ENCODE results near the gene SAXO1.

The SAXO1 gene

GRCh38 chr9:18905883-18906629 lies 127.0 kb downstream of the SAXO1 start:
- FAIRE-seq (peak; percentile 61), DNase-seq (ENCODE audit: insufficient read length, low spot score) (no peak)
- TF ChIP-seq POLR2A (IDR thresholded peaks at IDR 0.05; ENCODE audit: low read depth, low read length), result no peak

GRCh38 chr9:18905028-18905882 lies 127.8 kb downstream of the SAXO1 start:
- peak; percentile 96 for FAIRE-seq
- no peak for TF ChIP-seq POLR2A (IDR thresholded peaks at IDR 0.05; ENCODE audit: low read depth, low read length)

GRCh38 chr9:18903450-18903849 lies 129.6 kb downstream of the SAXO1 start:
- DNase-seq (ENCODE audit: insufficient read length, low spot score), result no peak
- no peak for TF ChIP-seq POLR2A (IDR thresholded peaks at IDR 0.05; ENCODE audit: low read depth, low read length)
- FAIRE-seq, result no peak

More at GRCh38 chr9:18905028-18905882, 127.8 kb downstream of the SAXO1 start:
- peak; percentile 41 for DNase-seq (ENCODE audit: insufficient read length, low spot score)

DNA sequence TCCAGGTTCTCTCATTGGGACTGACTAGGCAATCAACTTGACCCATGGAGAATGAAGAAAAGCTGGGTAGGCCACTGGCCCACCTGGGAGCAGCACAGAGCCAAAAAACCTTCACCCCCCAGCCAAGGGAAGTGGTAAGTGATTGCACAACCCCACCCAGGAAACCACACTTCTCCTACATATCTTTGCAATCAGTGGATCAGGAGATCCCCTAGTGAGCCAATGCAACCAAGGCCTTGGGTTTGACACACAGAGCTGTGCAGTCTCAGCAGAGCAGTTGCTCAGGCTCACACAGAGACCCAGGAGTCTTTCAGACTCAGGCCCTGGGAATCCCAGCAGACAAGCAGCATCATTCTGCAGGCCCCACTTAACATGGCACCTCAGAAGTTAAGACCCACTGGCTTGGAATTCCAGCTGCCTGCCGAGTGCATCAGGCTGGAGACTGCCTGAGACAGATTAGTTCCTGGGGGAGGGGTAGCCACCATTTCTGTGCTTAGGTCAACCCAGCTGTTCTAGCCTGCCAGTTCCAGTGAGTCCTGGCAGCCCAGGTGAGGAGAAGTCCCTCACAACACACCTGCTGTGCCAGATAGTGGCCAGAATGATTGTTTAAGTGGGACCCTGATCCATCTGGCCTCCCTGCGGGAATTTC lies 136.4 kb downstream of the SAXO1 start:
- FAIRE-seq (no peak), DNase-seq (ENCODE audit: insufficient read length, low spot score) (no peak)
- no peak for TF ChIP-seq POLR2A (IDR thresholded peaks at IDR 0.05; ENCODE audit: low read depth, low read length)

- FAIRE-seq, result no peak
Measured at GRCh38 chr9:18896004-18896403, 137.0 kb downstream of the SAXO1 start.

GRCh38 chr9:18893491-18893890 lies 139.5 kb downstream of the SAXO1 start:
- no peak for DNase-seq (ENCODE audit: insufficient read length, low spot score)
- no peak for FAIRE-seq
- TF ChIP-seq POLR2A (IDR thresholded peaks at IDR 0.05; ENCODE audit: low read depth, low read length), result no peak

More at GRCh38 chr9:18896004-18896403, 137.0 kb downstream of the SAXO1 start:
- DNase-seq (ENCODE audit: insufficient read length, low spot score), result no peak
- no peak for TF ChIP-seq POLR2A (IDR thresholded peaks at IDR 0.05; ENCODE audit: low read depth, low read length)

- no peak for DNase-seq (ENCODE audit: insufficient read length, low spot score)
- no peak for TF ChIP-seq POLR2A (IDR thresholded peaks at IDR 0.05; ENCODE audit: low read depth, low read length)
- no peak for FAIRE-seq
Measured at GRCh38 chr9:18893046-18893445, 140.0 kb downstream of the SAXO1 start.

DNA sequence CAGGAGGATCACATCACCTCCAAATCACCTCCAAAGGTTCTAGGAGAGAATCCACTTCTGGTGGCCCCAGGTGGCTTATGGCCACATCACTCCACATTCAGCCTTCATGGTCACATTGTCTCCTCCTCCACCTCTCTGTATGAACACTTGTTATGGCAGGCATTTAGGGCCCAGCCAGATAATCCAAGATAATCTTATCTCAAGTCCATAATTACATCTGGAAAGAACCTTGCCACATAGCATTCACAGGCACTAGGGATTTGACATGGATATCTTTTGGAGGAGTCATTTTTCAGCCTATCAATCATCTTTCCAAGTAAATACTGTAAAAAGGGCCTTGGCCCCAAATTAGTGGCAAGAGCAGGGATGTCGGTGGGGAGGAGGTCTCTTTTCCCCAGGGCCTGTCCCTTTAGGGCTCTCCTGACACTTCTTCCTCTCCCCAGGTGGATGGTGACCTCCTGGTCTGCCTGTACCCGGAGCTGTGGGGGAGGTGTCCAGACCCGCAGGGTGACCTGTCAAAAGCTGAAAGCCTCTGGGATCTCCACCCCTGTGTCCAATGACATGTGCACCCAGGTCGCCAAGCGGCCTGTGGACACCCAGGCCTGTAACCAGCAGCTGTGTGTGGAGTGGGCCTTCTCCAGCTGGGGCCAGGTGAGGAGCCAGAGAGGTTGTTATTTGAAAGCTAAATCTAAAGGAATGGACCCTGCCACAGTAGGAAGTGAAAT lies 140.9 kb downstream of the SAXO1 start:
- TF ChIP-seq POLR2A (IDR thresholded peaks at IDR 0.05; ENCODE audit: low read depth, low read length), result no peak
- FAIRE-seq (no peak), DNase-seq (ENCODE audit: insufficient read length, low spot score) (no peak)

DNA sequence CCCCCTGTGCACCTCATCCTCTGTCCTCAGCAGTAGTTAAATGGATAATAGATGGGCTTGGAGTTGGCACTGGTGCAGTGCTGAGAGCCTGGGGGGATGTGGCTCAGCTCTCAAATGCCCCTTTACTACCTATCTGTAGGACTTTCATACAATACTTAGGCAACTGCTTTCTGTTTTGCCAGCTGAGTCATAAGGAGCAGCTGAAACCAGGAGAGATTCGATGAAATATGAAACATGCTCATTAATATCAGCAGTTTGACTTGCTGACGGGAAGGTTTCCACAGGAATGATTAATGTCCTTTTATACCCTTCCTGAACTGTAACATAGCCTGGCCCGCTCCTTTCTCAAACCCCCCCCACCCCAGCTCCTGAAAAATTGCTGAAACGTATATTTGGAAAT lies 142.6 kb downstream of the SAXO1 start:
- peak; percentile 48 for FAIRE-seq
- no peak for TF ChIP-seq POLR2A (IDR thresholded peaks at IDR 0.05; ENCODE audit: low read depth, low read length)
- no peak for DNase-seq (ENCODE audit: insufficient read length, low spot score)

- FAIRE-seq, result no peak
- no peak for TF ChIP-seq POLR2A (IDR thresholded peaks at IDR 0.05; ENCODE audit: low read depth, low read length)
- no peak for DNase-seq (ENCODE audit: insufficient read length, low spot score)
Measured at GRCh38 chr9:18889550-18889949, 143.5 kb downstream of the SAXO1 start.

DNA sequence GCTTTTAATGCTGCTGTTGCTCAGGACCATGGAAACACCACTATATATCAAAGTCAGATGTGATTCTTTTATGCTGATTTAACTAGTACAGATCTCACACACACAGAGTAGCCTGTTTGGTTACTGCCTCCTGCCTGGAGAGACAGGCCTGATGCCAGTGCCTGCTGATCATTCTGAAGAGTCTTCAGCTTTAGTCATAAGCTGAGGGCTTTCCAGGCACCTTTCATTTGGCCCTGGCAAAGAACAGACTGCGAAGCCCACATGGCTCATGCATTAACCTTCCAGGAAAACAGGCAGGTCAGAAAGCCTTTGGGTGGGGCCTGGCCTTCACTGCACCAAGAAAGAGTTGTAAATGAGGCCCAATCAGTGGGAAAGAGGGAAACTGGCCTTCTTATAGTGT lies 144.7 kb downstream of the SAXO1 start:
- TF ChIP-seq POLR2A (IDR thresholded peaks at IDR 0.05; ENCODE audit: low read depth, low read length), result no peak
- DNase-seq (ENCODE audit: insufficient read length, low spot score) (no peak), FAIRE-seq (no peak)

DNA sequence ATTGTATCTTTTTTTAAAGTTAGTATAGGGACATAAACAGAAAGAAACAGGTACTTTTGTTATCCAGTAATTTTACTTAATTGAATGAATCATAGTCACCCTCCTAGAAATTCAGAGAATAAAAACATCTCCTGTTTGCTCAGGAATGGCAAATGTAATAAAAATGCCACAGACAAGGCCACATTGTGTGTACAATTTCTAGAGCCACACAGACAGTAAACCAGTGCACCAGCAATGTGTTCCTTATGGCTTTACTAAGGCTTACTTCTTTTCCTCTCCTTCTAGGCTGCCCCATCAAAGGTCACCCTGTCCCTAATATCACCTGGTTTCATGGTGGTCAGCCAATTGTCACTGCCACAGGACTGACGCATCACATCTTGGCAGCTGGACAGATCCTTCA lies 145.5 kb downstream of the SAXO1 start:
- TF ChIP-seq POLR2A (IDR thresholded peaks at IDR 0.05; ENCODE audit: low read depth, low read length), result no peak
- DNase-seq (ENCODE audit: insufficient read length, low spot score) (no peak), FAIRE-seq (no peak)

DNA sequence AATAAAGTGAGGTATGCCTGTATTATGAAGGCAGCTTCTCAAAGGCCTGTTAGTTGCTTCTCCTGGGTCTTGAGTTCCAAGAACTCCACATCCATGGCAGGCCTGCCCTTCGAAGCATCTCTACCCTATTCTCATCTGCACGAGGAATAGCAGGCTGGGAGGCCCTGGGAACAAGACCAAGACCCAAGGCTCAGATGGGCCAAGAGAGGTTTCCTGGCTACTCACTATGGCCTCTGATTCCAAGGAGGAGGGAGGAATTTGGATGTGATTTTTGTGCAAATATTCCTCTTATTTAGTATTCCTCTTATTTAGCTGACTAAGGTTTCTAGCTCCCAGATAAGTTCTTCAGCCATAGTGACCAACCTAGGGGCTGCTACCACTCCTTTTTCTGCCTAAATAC lies 151.3 kb downstream of the SAXO1 start:
- TF ChIP-seq POLR2A (IDR thresholded peaks at IDR 0.05; ENCODE audit: low read depth, low read length), result no peak
- no peak for DNase-seq (ENCODE audit: insufficient read length, low spot score)
- no peak for FAIRE-seq

DNA sequence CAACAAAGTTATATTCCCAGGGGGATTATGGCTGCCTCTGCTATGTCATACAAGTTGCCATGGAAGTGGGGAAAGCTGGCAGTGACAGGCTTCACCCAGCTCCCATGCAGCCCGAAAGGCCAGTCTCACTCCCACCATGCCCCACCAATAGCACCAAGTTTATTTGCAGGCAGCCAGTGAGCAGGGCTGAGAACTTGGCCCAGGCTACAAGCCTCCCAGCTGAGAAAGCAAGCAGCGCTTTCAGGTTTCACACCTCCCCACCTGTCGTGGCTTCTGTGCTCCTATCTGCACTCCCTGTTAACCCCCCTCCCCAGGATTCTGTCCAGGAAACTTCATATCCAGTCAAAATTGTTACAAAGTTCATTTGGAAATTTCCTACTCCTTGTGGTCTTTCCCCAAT lies 155.0 kb downstream of the SAXO1 start:
- FAIRE-seq, result no peak
- no peak for TF ChIP-seq POLR2A (IDR thresholded peaks at IDR 0.05; ENCODE audit: low read depth, low read length)
- DNase-seq (ENCODE audit: insufficient read length, low spot score), result no peak

Measured in H54 (cell line).